Measurements from ENCODE around the gene WRAP53. TPM values are rescaled to one million over a fixed set of nuclear protein-coding genes. Genes with fewer than 3 reads are reported as not detected.

Gene WRAP53
- total and polyA plus RNA-seq, 3 donors from 2014 or later, result 10.5 to 12.0 (median 11.3) TPM

DNA sequence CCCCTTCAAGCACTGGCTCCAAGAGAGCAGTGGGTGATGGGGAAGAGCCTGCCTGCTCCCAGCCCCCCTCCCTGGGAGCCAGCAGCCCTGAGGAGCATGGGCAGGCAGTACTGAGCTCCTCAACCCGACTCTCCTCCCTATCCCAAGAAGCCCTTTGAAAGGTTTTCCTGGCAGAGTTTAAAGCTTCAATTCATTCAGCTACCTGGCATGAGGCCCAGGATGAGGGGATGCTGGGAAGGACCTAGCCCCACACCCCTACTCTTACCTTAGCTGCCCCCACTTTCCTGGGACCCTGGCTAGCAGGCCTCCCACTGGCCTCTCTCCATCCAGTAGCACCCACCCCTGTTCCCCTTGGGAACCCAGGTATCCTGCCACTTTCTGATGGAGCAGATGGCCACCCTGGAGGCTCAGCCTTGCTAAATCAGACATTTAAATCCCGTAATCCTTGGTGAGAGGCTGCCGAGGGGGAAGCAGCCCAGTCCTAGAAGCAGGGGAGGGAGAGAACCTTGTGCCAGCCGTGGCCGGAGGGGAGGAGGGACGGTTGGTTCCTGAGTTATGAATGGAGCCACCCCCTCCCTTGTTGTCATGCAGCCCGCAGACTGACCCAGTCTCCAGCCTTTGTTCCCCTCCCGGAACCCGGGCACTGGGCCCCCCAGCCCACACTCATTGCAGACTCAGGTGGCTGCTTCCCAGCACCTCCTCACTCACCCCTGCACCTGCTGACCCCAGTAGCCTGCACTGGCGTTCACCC lies 20.4 kb upstream of the WRAP53 start:
- intact Hi-C loops (cut with DNase I; ENCODE audit: low total_unique reads), result no loop called here

DNA sequence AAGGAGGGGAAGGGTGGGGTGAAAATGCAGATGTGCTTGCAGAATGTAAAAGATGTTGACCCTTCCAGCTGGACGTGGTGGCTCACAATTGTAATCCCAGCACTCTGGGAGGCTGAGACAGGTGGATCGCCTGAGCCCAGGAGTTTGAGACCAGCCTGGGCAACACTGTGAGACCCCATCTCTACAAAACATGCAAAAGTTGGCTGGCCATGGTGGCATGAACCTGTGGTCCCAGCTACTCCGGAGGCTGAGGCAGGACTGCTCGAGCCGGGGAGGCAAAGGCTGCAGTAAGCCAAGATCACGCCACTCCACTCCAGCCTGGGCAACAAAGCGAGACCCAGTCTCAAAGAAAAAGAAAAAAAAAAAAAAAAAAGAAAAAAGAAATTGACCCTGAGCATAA lies 19.8 kb upstream of the WRAP53 start:
- Histone ChIP-seq H3K9me3 (no peaks in the 10 kb centered on the region), H3K27me3 (no peaks in the 10 kb centered on the region), H3K4me3 (no peak overlapping the region), H3K36me3 (ENCODE audit: low read depth, missing control alignments) (no peaks in the 10 kb centered on the region), H3K4me1 (no peaks in the 10 kb centered on the region), H3K27ac (no peak overlapping the region)
- intact Hi-C loops (cut with DNase I; ENCODE audit: low total_unique reads), result no loop called here
- no peak for DNase-seq
- TF ChIP-seq, protein P1, sequence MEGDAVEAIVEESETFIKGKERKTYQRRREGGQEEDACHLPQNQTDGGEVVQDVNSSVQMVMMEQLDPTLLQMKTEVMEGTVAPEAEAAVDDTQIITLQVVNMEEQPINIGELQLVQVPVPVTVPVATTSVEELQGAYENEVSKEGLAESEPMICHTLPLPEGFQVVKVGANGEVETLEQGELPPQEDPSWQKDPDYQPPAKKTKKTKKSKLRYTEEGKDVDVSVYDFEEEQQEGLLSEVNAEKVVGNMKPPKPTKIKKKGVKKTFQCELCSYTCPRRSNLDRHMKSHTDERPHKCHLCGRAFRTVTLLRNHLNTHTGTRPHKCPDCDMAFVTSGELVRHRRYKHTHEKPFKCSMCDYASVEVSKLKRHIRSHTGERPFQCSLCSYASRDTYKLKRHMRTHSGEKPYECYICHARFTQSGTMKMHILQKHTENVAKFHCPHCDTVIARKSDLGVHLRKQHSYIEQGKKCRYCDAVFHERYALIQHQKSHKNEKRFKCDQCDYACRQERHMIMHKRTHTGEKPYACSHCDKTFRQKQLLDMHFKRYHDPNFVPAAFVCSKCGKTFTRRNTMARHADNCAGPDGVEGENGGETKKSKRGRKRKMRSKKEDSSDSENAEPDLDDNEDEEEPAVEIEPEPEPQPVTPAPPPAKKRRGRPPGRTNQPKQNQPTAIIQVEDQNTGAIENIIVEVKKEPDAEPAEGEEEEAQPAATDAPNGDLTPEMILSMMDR (IDR thresholded peaks at IDR 0.05), result no peak
- no peak for TF ChIP-seq POLR2A (IDR thresholded peaks at IDR 0.05)
- WGBS, 2 donors, result 89 to 92% methylated on average over 7 of the region's 7 CpGs

More for the DNA sequence above, 20.4 kb upstream of the WRAP53 start:
- no peak for DNase-seq
- H3K36me3 ChIP-seq (ENCODE audit: low read depth, missing control alignments), result no peaks in the 10 kb centered on the region
- no peaks in the 10 kb centered on the region for H3K9me3 ChIP-seq
- 57 to 73% methylated on average over 6 to 10 of the region's 10 CpGs for WGBS, 2 donors
- no peaks in the 10 kb centered on the region for H3K4me1 ChIP-seq
- TF ChIP-seq, protein P1 (IDR thresholded peaks at IDR 0.05), result no peak
- no peak for TF ChIP-seq POLR2A (IDR thresholded peaks at IDR 0.05)
- no peaks in the 10 kb centered on the region for H3K27me3 ChIP-seq
- H3K27ac ChIP-seq, result no peak overlapping the region
- H3K4me3 ChIP-seq, result no peak overlapping the region

DNA sequence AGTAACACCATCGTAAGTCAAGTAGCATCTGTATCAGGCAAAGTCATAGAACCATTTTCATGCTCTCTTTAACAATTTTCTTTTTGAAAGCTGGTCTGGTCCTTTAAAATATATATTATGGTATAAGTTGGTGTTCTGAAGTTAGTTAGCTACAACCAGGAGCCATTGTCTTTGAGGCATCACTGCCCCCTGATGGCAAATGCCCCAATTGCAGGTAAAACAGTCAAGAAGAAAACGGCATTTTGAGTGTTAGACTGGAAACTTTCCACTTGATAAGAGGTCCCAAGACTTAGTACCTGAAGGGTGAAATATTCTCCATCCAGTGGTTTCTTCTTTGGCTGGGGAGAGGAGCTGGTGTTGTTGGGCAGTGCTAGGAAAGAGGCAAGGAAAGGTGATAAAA lies 15.0 kb upstream of the WRAP53 start:
- H3K4me3 ChIP-seq, result no peak overlapping the region
- 93 to 96% methylated on average over 2 of the region's 2 CpGs for WGBS, 2 donors
- H3K27ac ChIP-seq, result no peak overlapping the region
- H3K36me3 ChIP-seq (ENCODE audit: low read depth, missing control alignments), result no peaks in the 10 kb centered on the region
- intact Hi-C loops (cut with DNase I; ENCODE audit: low total_unique reads), result no loop called here
- H3K27me3 ChIP-seq, result no peaks in the 10 kb centered on the region
- TF ChIP-seq, protein P1 (IDR thresholded peaks at IDR 0.05), result peak in 1 of 3 experiments; percentile 25
- TF ChIP-seq POLR2A (IDR thresholded peaks at IDR 0.05), result no peak
- no peaks in the 10 kb centered on the region for H3K4me1 ChIP-seq
- no peak for DNase-seq
- no peaks in the 10 kb centered on the region for H3K9me3 ChIP-seq

DNA sequence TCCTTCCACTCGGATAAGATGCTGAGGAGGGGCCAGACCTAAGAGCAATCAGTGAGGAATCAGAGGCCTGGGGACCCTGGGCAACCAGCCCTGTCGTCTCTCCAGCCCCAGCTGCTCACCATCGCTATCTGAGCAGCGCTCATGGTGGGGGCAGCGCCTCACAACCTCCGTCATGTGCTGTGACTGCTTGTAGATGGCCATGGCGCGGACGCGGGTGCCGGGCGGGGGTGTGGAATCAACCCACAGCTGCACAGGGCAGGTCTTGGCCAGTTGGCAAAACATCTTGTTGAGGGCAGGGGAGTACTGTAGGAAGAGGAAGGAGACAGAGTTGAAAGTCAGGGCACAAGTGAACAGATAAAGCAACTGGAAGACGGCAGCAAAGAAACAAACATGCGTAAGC lies 13.3 kb upstream of the WRAP53 start:
- no peaks in the 10 kb centered on the region for H3K27me3 ChIP-seq
- no peaks in the 10 kb centered on the region for H3K9me3 ChIP-seq
- TF ChIP-seq POLR2A (IDR thresholded peaks at IDR 0.05), result no peak
- TF ChIP-seq, protein P1 (IDR thresholded peaks at IDR 0.05), result no peak
- no peaks in the 10 kb centered on the region for H3K4me1 ChIP-seq
- no peaks in the 10 kb centered on the region for H3K36me3 ChIP-seq (ENCODE audit: low read depth, missing control alignments)
- no peak overlapping the region for H3K27ac ChIP-seq
- 86 to 88% methylated on average over 14 of the region's 14 CpGs for WGBS, 2 donors
- H3K4me3 ChIP-seq, result no peak overlapping the region
- intact Hi-C loops (cut with DNase I; ENCODE audit: low total_unique reads), result no loop called here
- DNase-seq, result no peak

DNA sequence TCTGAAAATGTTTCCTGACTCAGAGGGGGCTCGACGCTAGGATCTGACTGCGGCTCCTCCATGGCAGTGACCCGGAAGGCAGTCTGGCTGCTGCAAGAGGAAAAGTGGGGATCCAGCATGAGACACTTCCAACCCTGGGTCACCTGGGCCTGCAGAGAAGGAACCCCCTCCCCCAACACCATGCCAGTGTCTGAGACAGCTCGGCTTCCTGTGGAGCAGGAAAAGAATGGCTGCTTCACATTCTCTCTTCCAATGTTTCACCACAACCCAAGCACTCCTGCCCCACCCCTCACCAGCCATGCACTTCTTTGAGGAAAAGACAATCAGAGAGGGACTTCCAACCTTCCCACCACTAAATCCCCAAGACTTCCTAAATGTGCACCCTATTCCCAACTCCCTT lies 11.7 kb upstream of the WRAP53 start:
- TF ChIP-seq, protein P1 (IDR thresholded peaks at IDR 0.05), result no peak
- TF ChIP-seq POLR2A (IDR thresholded peaks at IDR 0.05), result no peak
- H3K36me3 ChIP-seq (ENCODE audit: low read depth, missing control alignments), result no peaks in the 10 kb centered on the region
- no peaks in the 10 kb centered on the region for H3K27me3 ChIP-seq
- 91% methylated on average over 5 of the region's 5 CpGs for WGBS, 2 donors
- DNase-seq, result no peak
- H3K4me3 ChIP-seq, result no peak overlapping the region
- H3K9me3 ChIP-seq, result no peaks in the 10 kb centered on the region
- H3K27ac ChIP-seq, result no peak overlapping the region
- H3K4me1 ChIP-seq, result no peaks in the 10 kb centered on the region
- intact Hi-C loops (cut with DNase I; ENCODE audit: low total_unique reads), result no loop called here
